CD4-positive, alpha-beta memory T cell (primary cell): Measurements from ENCODE around the gene MMD. TPM values are rescaled to one million over a fixed set of nuclear protein-coding genes. Genes with fewer than 3 reads are reported as not detected.
"Not testable (repeated sequence)": the region's sequence is repeated elsewhere in the genome, so short reads cannot be mapped to it uniquely, and the experiment has no call there.

ENCODE experiments used
- CTCF ChIA-PET: fragments of 350-600 bp; sonication (Branson Sonifier 250); formaldehyde crosslinking; loops from one replicate; lab custom pipeline; 2021; ENCODE audit warnings: inconsistent platforms; ENCODE audit not compliant: partially characterized antibody; lab: Charles Lee
- POLR2A ChIA-PET: fragments of 350-600 bp; sonication (Branson Sonifier 250); formaldehyde crosslinking; loops from one replicate; lab custom pipeline; 2021; ENCODE audit not compliant: partially characterized antibody; lab: Charles Lee
- DNase-seq, 5 donors: peaks; one replicate each; pipeline versions ENCODE4 v3.0.0 to v3.0.0-alpha.2; 2020 to 2022; ENCODE audit warnings: mixed read lengths in 1 of 5
- H3K27ac ChIP-seq: one replicate; pipeline ENCODE4 v1.7.0; 2013; ENCODE audit warnings: low read depth, low read length
- H3K27me3 ChIP-seq: 2 replicates; pipeline ENCODE4 v1.7.0; 2013; ENCODE audit warnings: mild to moderate bottlenecking, low read length, moderate library complexity; ENCODE audit not compliant: insufficient read depth
- H3K36me3 ChIP-seq: 2 replicates; pipeline ENCODE4 v1.7.0; 2013; ENCODE audit warnings: mild to moderate bottlenecking, low read length, moderate library complexity; ENCODE audit not compliant: insufficient read depth
- H3K4me1 ChIP-seq: 2 replicates; pipeline ENCODE4 v1.7.0; 2013; ENCODE audit warnings: mild to moderate bottlenecking, low read length, moderate library complexity; ENCODE audit not compliant: insufficient read depth
- H3K4me3 ChIP-seq, 2 donors: one replicate each; pipeline ENCODE4 v1.7.0; 2013; ENCODE audit warnings: low read length in 2 of 2, mild to moderate bottlenecking in 1 of 2
- H3K9me3 ChIP-seq, 2 donors: one replicate each; pipeline ENCODE4 v1.7.0; 2013; ENCODE audit warnings: low read length in 2 of 2, control low read depth in 1 of 2; ENCODE audit not compliant: control insufficient read depth in 1 of 2
- H3K27ac Mint-ChIP-seq, 7 donors: one replicate each; pipeline ENCODE4 v1.8.0; 2020 to 2021; ENCODE audit warnings: mixed read lengths in 7 of 7, mild to moderate bottlenecking in 6 of 7, inconsistent platforms in 3 of 7, moderate library complexity in 3 of 7
- H3K27me3 Mint-ChIP-seq, 2 donors: one replicate each; pipeline ENCODE4 v1.8.0; 2020 to 2021; ENCODE audit warnings: mixed read lengths in 2 of 2
- H3K36me3 Mint-ChIP-seq, 2 donors: one replicate each; pipeline ENCODE4 v1.8.0; 2020 to 2021; ENCODE audit warnings: mixed read lengths in 2 of 2, inconsistent platforms in 1 of 2, mild to moderate bottlenecking in 1 of 2
- H3K4me1 Mint-ChIP-seq, 4 donors: one replicate each; pipeline ENCODE4 v1.8.0; 2020 to 2021; ENCODE audit warnings: mixed read lengths in 4 of 4, mild to moderate bottlenecking in 1 of 4
- H3K4me3 Mint-ChIP-seq, 8 donors: one replicate each; pipeline ENCODE4 v1.8.0; 2020 to 2021; ENCODE audit warnings: mixed read lengths in 8 of 8, mild to moderate bottlenecking in 7 of 8, moderate library complexity in 6 of 8, inconsistent platforms in 3 of 8
- H3K9me3 Mint-ChIP-seq, 8 donors: one replicate each; pipeline ENCODE4 v1.8.0; 2020 to 2021; ENCODE audit warnings: mixed read lengths in 8 of 8, mild to moderate bottlenecking in 5 of 8, inconsistent platforms in 3 of 8, moderate library complexity in 1 of 8
- intact Hi-C: fragments of 100-400 bp; cut with micrococcal nuclease; formaldehyde crosslinking; loops from one replicate; pipeline ENCODE4 v1.15.1; 2023
- polyA plus RNA-seq, 2 donors: library from polyadenylated mRNA; unstranded; fragments of 300-500 nt; fragmentation: Illumina TruSeq; gene quantifications; one replicate each; pipeline ENCODE4 v1.2.3, GENCODE V29; 2021
- total RNA-seq, 2 experiments: library from RNA; stranded (reverse); gene quantifications; one replicate each; pipeline ENCODE4 v1.2.3, GENCODE V29; 2021

MMD gene, protein sequence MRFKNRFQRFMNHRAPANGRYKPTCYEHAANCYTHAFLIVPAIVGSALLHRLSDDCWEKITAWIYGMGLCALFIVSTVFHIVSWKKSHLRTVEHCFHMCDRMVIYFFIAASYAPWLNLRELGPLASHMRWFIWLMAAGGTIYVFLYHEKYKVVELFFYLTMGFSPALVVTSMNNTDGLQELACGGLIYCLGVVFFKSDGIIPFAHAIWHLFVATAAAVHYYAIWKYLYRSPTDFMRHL
- total RNA-seq (1 to 10 TPM; 4.2 to 9.2 TPM), polyA plus RNA-seq (10 to 100 TPM in 1 of 2 donors, 1 to 10 TPM in 1; 9.1 to 20.0 TPM)

DNA sequence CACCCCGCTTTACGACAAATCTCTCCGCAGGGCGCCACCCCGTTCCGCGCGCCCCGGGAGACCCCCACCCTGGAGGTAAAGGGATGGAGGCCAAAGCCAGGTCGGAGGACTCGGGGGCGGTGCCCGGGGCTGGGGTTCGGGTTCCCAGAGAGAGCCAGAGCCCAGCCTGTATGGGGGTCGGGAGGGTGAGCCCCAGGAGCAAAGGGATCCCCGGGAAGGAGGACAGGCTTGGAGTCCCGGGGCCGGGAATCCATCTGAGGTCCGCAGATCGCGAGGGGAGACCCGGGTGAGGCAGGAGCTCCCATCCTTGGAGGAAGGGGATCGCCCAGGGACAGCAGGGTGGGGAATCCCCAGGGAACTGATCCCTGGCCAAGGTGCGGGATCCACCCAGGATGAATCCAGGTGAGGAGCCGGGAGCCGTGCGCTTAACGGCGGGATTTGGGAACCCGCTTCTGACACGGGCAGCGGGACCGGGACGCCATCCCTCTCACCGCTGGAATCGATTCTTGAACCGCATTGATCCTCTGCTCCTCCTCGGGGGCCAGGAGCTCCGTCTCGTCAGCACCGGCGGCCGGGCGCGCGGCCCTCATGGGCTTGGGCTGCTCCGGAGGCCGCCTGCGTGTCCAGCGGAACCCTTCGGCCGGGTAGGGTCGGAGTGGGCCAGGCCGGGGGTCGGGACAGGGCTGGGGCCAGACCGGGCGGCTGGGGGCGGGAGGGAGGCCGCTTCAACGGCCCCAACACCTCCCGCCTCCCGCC, at the start of gene MMD:
Gene MMD (minus strand): TSS at position 657 of the 756 bp plus-strand sequence. CDS start 140 bp downstream, at position 517.
- H3K4me3 ChIP-seq: peak within 1 kb of the TSS; percentile 80 to 81
- Mint-ChIP-seq H3K9me3 (no peaks in the 10 kb centered on the region), H3K4me3 (peak within 1 kb of the TSS; percentile 87 to 96 (median 93)), H3K4me1 (peaks cover 33 to 49% (median 36%) of the 10 kb centered on the region in 4 donors), H3K27me3 (peaks cover 18 to 19% of the 10 kb centered on the region in 2 donors), H3K36me3 (peaks cover 0 to 10% of the 10 kb centered on the region in 2 donors), H3K27ac (peak within 1 kb of the TSS; percentile 81 to 97 (median 94))
- no peaks in the 10 kb centered on the region for H3K36me3 ChIP-seq
- H3K27me3 ChIP-seq: peaks cover 12% of the 10 kb centered on the region
- CTCF ChIA-PET: interaction anchor here (2.5 kb wide), 1 partner anchor 64 kb away, joined by 11 read pairs; no protein-coding TSS in a partner anchor
- H3K4me1 ChIP-seq: peaks cover 20% of the 10 kb centered on the region
- intact Hi-C loops: loop anchor here (2.0 to 10.0 kb wide), 2 partner anchors 93 to 153 kb away; no protein-coding TSS in a partner anchor
- POLR2A ChIA-PET: interaction anchor here (0.6 to 2.5 kb wide), 6 partner anchors 12 to 183 kb away, joined by 3 to 8 read pairs (median 5); no protein-coding TSS in a partner anchor
- no peaks in the 10 kb centered on the region for H3K9me3 ChIP-seq
- H3K27ac ChIP-seq: peak within 1 kb of the TSS; percentile 77
- peak in 4 of 5 donors; percentile 2 to 40 (median 16) for DNase-seq

DNA sequence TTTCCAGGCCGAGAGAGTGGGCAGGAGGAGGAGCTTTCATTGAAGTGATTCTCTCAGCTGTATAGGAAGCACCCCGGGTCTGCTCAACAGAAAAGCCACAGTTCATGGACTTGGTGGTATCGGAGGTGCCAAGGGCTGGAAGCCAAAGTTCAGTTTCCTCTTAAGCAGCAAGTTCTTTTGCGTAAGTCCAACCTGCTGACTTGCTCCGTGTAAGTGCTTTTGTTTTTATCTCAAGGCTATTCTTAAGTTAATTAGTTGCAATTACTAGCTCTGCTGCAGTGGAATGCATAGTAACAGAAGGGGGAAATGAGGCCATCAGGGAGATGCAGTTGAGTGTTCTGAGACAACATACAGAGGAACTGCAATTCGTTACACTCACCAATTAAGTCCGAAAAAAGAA, 45.0 kb upstream of the MMD start:
- CTCF ChIA-PET: interaction anchor here (0.7 kb wide), 1 partner anchor 170 kb away, joined by 3 read pairs; no protein-coding TSS in a partner anchor

DNA sequence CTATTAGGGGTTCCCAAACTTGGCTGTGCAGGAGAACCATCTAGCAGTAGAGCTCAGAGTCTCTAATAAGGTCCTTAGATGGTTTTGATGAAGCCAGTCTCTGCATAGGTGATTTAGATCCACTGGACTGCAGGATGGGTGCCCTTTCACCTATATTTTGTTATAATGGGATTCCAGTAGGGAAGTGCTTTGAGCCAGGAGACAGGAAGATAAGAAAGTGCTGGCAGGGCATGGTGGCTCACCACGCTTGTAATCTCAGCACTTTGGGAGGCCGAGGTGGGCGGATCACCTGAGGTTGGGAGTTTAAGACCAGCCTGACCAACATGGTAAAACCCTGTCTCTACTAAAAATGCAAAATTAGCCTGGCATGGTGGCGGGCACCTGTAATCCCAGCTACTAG, 44.1 kb upstream of the MMD start:
- H3K27me3 ChIP-seq, intact Hi-C loops, H3K9me3 Mint-ChIP-seq, H3K4me3 Mint-ChIP-seq, CTCF ChIA-PET, H3K27ac ChIP-seq, H3K4me1 ChIP-seq, POLR2A ChIA-PET, H3K4me3 ChIP-seq, H3K36me3 Mint-ChIP-seq, H3K4me1 Mint-ChIP-seq, H3K27ac Mint-ChIP-seq, H3K9me3 ChIP-seq, H3K27me3 Mint-ChIP-seq, H3K36me3 ChIP-seq, DNase-seq: not testable (repeated sequence)

More for the DNA sequence above, 45.0 kb upstream of the MMD start:
- Histone ChIP-seq H3K4me1 (no peaks in the 10 kb centered on the region), H3K9me3 (no peaks in the 10 kb centered on the region), H3K4me3 (no peak overlapping the region), H3K27ac (no peak overlapping the region), H3K36me3 (no peaks in the 10 kb centered on the region), H3K27me3 (no peaks in the 10 kb centered on the region)
- intact Hi-C loops: no loop called here
- DNase-seq: no peak
- no peaks in the 10 kb centered on the region for H3K9me3 Mint-ChIP-seq
- H3K27ac Mint-ChIP-seq: peak overlapping the region in 1 of 7 donors; percentile 18
- POLR2A ChIA-PET: no interaction called here
- no peaks in the 10 kb centered on the region for H3K36me3 Mint-ChIP-seq
- no peak overlapping the region for H3K4me3 Mint-ChIP-seq
- H3K4me1 Mint-ChIP-seq: no peaks in the 10 kb centered on the region
- H3K27me3 Mint-ChIP-seq: no peaks in the 10 kb centered on the region

DNA sequence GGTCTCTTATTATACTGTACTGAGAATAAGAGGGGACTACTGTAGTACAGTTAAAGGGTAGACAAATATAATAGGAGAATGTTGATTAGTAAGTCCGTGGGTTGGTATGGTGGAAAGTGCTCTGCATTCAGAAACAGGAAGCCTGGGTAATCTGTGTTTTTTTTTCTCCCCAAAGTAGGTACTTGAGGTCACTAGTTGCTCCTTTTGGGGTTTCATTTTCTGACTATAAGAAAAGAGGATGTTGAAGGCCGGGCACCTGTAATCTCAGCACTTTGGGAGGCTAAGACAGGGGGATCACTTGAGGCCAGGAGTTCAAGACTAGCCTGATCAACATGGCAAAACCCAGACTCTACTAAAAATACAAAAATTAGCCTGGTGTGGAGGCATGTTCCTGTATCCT, 42.0 kb upstream of the MMD start:
- H3K27me3 ChIP-seq: no peaks in the 10 kb centered on the region
- intact Hi-C loops: no loop called here
- Mint-ChIP-seq H3K4me1 (no peaks in the 10 kb centered on the region), H3K9me3 (no peaks in the 10 kb centered on the region), H3K36me3 (no peaks in the 10 kb centered on the region), H3K27me3 (no peaks in the 10 kb centered on the region), H3K27ac (no peak overlapping the region), H3K4me3 (no peak overlapping the region)
- ChIA-PET POLR2A (no interaction called here), CTCF (no interaction called here)
- H3K36me3 ChIP-seq: no peaks in the 10 kb centered on the region
- no peaks in the 10 kb centered on the region for H3K9me3 ChIP-seq
- H3K4me1 ChIP-seq: no peaks in the 10 kb centered on the region
- H3K27ac ChIP-seq: no peak overlapping the region
- no peak overlapping the region for H3K4me3 ChIP-seq
- DNase-seq: no peak

DNA sequence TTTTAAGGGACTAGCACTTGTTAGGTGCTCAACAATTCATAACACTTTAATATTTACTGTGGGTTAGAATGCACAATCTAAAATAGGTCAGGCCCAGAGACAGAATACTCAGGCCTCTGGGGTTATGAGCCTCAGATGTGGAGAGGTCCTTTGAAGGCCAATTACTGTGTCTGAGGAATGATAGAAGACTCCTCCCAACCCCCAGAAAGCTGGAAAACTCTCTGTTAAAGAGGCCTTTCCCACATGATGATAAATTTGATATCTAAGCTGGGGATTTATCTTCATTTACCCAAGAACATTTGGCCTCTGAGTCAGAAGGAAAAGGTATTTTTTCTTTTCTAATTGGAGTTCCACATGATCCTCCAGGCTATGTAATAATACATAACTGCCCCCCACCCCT, 41.1 kb upstream of the MMD start:
- no peak overlapping the region for H3K27ac ChIP-seq
- intact Hi-C loops: no loop called here
- H3K9me3 ChIP-seq: no peaks in the 10 kb centered on the region
- H3K27me3 ChIP-seq: no peaks in the 10 kb centered on the region
- Mint-ChIP-seq H3K27me3 (peaks cover 0 to 3% of the 10 kb centered on the region in 2 donors), H3K27ac (no peak overlapping the region), H3K9me3 (peaks cover 0 to 3% (median 0%) of the 10 kb centered on the region in 8 donors), H3K4me1 (peaks cover 0 to 2% (median 0%) of the 10 kb centered on the region in 4 donors), H3K36me3 (no peaks in the 10 kb centered on the region), H3K4me3 (no peak overlapping the region)
- H3K4me3 ChIP-seq: no peak overlapping the region
- CTCF ChIA-PET: interaction anchor here (1.6 kb wide), 1 partner anchor 64 kb away, joined by 3 read pairs; no protein-coding TSS in a partner anchor
- no peaks in the 10 kb centered on the region for H3K4me1 ChIP-seq
- DNase-seq: no peak
- H3K36me3 ChIP-seq: no peaks in the 10 kb centered on the region
- POLR2A ChIA-PET: no interaction called here

DNA sequence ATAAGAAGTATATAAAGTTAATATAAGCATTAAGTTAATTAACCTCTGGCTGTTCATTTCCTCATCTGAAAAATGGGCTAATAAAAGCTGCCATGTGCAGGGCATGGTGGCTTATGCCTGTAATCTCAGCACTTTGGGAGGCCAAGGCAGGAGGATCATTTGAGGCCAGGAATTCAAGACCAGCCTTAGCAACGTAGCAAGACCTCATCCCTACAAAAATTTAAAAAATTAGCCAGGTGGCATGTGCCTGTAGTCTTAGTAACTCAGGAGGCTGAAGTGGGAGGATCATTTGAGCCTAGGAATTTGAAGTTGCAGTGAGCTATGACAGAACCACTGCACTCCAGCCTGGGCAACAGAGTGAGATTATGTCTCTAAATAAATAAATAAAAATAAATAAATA, 40.6 kb upstream of the MMD start:
- Mint-ChIP-seq H3K27ac (no peak overlapping the region), H3K27me3 (peaks cover 0 to 3% of the 10 kb centered on the region in 2 donors), H3K4me3 (no peak overlapping the region), H3K9me3 (peaks cover 0 to 3% (median 0%) of the 10 kb centered on the region in 8 donors), H3K4me1 (peaks cover 0 to 2% (median 0%) of the 10 kb centered on the region in 4 donors), H3K36me3 (no peaks in the 10 kb centered on the region)
- intact Hi-C loops: no loop called here
- no peaks in the 10 kb centered on the region for H3K27me3 ChIP-seq
- CTCF ChIA-PET: interaction anchor here (1.6 kb wide), 1 partner anchor 64 kb away, joined by 3 read pairs; no protein-coding TSS in a partner anchor
- no peak overlapping the region for H3K27ac ChIP-seq
- no peaks in the 10 kb centered on the region for H3K9me3 ChIP-seq
- H3K4me1 ChIP-seq: no peaks in the 10 kb centered on the region
- POLR2A ChIA-PET: no interaction called here
- no peak overlapping the region for H3K4me3 ChIP-seq
- no peak for DNase-seq
- H3K36me3 ChIP-seq: no peaks in the 10 kb centered on the region

DNA sequence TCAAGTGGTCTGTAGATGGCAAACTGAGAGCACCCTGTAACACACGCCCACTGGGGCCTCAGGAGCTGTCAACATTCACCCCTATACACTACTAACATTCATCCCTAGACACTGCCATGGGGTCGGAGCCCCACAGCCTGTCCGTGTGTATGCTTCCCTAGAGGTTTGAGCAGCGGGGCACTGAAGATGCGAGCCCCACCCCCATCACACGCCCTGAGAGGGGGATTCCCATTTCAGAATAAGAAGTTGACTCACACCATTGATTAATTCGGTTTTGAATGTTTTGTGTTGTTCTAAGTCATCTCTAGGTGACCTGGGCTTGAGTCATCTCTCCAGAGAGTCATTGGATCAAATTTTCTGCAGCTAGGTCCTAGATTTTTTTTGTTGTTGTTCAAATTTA, 37.3 kb upstream of the MMD start:
- Mint-ChIP-seq H3K4me3 (no peak overlapping the region), H3K4me1 (peaks cover 0 to 2% (median 0%) of the 10 kb centered on the region in 4 donors), H3K9me3 (peaks cover 0 to 3% (median 0%) of the 10 kb centered on the region in 8 donors), H3K36me3 (no peaks in the 10 kb centered on the region), H3K27ac (peak overlapping the region in 1 of 7 donors; percentile 53), H3K27me3 (peaks cover 3 to 5% of the 10 kb centered on the region in 2 donors)
- no peak for DNase-seq
- ChIA-PET CTCF (no interaction called here), POLR2A (no interaction called here)
- Histone ChIP-seq H3K9me3 (no peaks in the 10 kb centered on the region), H3K27ac (no peak overlapping the region), H3K4me1 (no peaks in the 10 kb centered on the region), H3K4me3 (no peak overlapping the region), H3K27me3 (no peaks in the 10 kb centered on the region), H3K36me3 (no peaks in the 10 kb centered on the region)
- intact Hi-C loops: no loop called here
